ENCODE results near the gene ATXN7. TPM values are rescaled to one million over a fixed set of nuclear protein-coding genes. Genes with fewer than 3 reads are reported as not detected.

Gene ATXN7
- total and polyA plus RNA-seq, 10 of the 15 experiments (the other 5 are each of a cell fraction or from before 2014, with no cell fraction given): 0.83 to 24.6 (median 8.5) TPM

DNA sequence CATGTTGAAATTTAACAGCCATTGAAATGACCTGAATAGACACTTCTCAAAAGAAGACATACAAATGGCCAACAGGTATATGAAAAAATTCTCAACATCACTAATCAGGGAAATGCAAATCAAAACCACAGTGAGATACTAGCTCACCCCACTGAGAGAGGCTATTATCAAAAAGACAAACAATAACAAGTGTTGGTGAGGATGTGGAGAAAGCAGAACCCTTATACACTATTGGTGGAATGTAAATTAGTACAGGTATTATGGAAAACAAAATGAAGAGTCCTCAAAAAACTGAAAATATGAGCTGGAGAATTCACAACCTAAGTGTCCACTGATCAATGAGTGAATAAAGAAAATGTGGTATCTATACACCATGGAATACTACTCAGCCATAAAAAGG is 21.5 kb upstream of the ATXN7 start:
- ChIA-PET SMC1A (ENCODE audit: uncharacterized antibody, unreplicated experiment) (no interaction called here), CTCF (no interaction called here), POLR2A (no interaction called here), RAD21 (ENCODE audit: unreplicated experiment) (no interaction called here)
- H3K79me2 ChIP-seq (ENCODE audit: control insufficient read depth, insufficient read depth, low read length): no peaks in the 10 kb centered on the region; the same call in none of the 2 replicates
- H3K4me3 ChIP-seq: no peak overlapping the region
- no peak overlapping the region for H2AFZ ChIP-seq (ENCODE audit: control insufficient read depth, low read depth, low read length)
- BruUV-seq (replicated peaks): no TSS peak
- no peaks in the 10 kb centered on the region for H4K20me1 ChIP-seq (ENCODE audit: control insufficient read depth, insufficient read depth)
- no peak overlapping the region for H3K4me2 ChIP-seq (ENCODE audit: control insufficient read depth, insufficient read depth)
- H3K36me3 ChIP-seq (ENCODE audit: control insufficient read depth in 2 of 2, insufficient read depth in 2 of 2, low read length in 1 of 2): no peaks in the 10 kb centered on the region; a peak in 1 of 4 replicates
- no peak overlapping the region for H3K9ac ChIP-seq (ENCODE audit: control insufficient read depth, insufficient read depth, low read length)
- no peaks in the 10 kb centered on the region for H3K4me1 ChIP-seq (ENCODE audit: control insufficient read depth, insufficient read depth, low read length)
- FAIRE-seq: no peak
- no peaks in the 10 kb centered on the region for H3K27me3 ChIP-seq (replicated peaks in 1 of 2; ENCODE audit: control insufficient read depth in 2 of 2, insufficient read depth in 2 of 2, low read length in 1 of 2)
- no peaks in the 10 kb centered on the region; the same call in 1 of the 3 replicates for H3K9me3 ChIP-seq (replicated peaks; ENCODE audit: control insufficient read depth, insufficient read depth, low read length)
- no peak for ATAC-seq
- DNase-seq (ENCODE audit: low read depth, low spot score): no peak
- in situ Hi-C loops (cut with MboI) (no loop called here), intact Hi-C loops (cut with micrococcal nuclease; ENCODE audit: unreplicated experiment) (no loop called here)
- no peak overlapping the region for H3K27ac ChIP-seq (ENCODE audit: control insufficient read depth, insufficient read depth)
- TF ChIP-seq JUND (IDR thresholded peaks at IDR 0.05; ENCODE audit: low read depth, low read length): no peak
- TF ChIP-seq ZNF622 (IDR thresholded peaks at IDR 0.05): no peak
- TF ChIP-seq TCF3 (IDR thresholded peaks at IDR 0.05; ENCODE audit: borderline replicate concordance, insufficient read depth, low read depth, low read length): no peak
- TF ChIP-seq RELA (IDR thresholded peaks at IDR 0.05; ENCODE audit: borderline replicate concordance, partially characterized antibody): no peak
- no peak for TF ChIP-seq RFX5 (IDR thresholded peaks at IDR 0.05; ENCODE audit: low read depth, low read length)
- TF ChIP-seq CBX3 (IDR thresholded peaks at IDR 0.05; ENCODE audit: borderline replicate concordance, low read depth): no peak
- TF ChIP-seq MEF2B (IDR thresholded peaks at IDR 0.05; ENCODE audit: partially characterized antibody, poor library complexity, severe bottlenecking): no peak
- TF ChIP-seq, protein P1, sequence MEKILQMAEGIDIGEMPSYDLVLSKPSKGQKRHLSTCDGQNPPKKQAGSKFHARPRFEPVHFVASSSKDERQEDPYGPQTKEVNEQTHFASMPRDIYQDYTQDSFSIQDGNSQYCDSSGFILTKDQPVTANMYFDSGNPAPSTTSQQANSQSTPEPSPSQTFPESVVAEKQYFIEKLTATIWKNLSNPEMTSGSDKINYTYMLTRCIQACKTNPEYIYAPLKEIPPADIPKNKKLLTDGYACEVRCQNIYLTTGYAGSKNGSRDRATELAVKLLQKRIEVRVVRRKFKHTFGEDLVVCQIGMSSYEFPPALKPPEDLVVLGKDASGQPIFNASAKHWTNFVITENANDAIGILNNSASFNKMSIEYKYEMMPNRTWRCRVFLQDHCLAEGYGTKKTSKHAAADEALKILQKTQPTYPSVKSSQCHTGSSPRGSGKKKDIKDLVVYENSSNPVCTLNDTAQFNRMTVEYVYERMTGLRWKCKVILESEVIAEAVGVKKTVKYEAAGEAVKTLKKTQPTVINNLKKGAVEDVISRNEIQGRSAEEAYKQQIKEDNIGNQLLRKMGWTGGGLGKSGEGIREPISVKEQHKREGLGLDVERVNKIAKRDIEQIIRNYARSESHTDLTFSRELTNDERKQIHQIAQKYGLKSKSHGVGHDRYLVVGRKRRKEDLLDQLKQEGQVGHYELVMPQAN (conservative IDR thresholded peaks at IDR 0.05): no peak
- TF ChIP-seq YBX1 (IDR thresholded peaks at IDR 0.05): no peak
- TF ChIP-seq SMAD5 (IDR thresholded peaks at IDR 0.05; ENCODE audit: low read depth): no peak
- TF ChIP-seq STAT1 (conservative IDR thresholded peaks at IDR 0.05): no peak
- TF ChIP-seq ZNF24 (IDR thresholded peaks at IDR 0.05): no peak
- no peak for TF ChIP-seq IRF4 (IDR thresholded peaks at IDR 0.05; ENCODE audit: low read depth, low read length)
- TF ChIP-seq, protein P2, sequence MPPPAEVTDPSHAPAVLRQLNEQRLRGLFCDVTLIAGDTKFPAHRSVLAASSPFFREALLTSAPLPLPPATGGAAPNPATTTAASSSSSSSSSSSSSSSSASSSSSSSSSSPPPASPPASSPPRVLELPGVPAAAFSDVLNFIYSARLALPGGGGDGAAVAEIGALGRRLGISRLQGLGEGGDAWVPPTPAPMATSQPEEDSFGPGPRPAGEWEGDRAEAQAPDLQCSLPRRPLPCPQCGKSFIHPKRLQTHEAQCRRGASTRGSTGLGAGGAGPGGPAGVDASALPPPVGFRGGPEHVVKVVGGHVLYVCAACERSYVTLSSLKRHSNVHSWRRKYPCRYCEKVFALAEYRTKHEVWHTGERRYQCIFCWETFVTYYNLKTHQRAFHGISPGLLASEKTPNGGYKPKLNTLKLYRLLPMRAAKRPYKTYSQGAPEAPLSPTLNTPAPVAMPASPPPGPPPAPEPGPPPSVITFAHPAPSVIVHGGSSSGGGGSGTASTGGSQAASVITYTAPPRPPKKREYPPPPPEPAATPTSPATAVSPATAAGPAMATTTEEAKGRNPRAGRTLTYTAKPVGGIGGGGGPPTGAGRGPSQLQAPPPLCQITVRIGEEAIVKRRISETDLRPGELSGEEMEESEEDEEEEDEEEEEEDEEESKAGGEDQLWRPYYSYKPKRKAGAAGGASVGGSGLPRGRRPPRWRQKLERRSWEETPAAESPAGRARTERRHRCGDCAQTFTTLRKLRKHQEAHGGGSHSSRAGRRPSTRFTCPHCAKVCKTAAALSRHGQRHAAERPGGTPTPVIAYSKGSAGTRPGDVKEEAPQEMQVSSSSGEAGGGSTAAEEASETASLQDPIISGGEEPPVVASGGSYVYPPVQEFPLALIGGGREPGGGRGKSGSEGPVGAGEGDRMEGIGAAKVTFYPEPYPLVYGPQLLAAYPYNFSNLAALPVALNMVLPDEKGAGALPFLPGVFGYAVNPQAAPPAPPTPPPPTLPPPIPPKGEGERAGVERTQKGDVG (CRISPR knock-in tag; IDR thresholded peaks at IDR 0.05): no peak
- no peak for TF ChIP-seq MTA3 (IDR thresholded peaks at IDR 0.05; ENCODE audit: borderline replicate concordance, low read length)
- no peak for TF ChIP-seq ASH2L (IDR thresholded peaks at IDR 0.05; ENCODE audit: borderline replicate concordance, low read depth)
- TF ChIP-seq, protein P3, sequence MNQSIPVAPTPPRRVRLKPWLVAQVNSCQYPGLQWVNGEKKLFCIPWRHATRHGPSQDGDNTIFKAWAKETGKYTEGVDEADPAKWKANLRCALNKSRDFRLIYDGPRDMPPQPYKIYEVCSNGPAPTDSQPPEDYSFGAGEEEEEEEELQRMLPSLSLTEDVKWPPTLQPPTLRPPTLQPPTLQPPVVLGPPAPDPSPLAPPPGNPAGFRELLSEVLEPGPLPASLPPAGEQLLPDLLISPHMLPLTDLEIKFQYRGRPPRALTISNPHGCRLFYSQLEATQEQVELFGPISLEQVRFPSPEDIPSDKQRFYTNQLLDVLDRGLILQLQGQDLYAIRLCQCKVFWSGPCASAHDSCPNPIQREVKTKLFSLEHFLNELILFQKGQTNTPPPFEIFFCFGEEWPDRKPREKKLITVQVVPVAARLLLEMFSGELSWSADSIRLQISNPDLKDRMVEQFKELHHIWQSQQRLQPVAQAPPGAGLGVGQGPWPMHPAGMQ (IDR thresholded peaks at IDR 0.05; ENCODE audit: borderline replicate concordance): no peak
- TF ChIP-seq, protein P4, sequence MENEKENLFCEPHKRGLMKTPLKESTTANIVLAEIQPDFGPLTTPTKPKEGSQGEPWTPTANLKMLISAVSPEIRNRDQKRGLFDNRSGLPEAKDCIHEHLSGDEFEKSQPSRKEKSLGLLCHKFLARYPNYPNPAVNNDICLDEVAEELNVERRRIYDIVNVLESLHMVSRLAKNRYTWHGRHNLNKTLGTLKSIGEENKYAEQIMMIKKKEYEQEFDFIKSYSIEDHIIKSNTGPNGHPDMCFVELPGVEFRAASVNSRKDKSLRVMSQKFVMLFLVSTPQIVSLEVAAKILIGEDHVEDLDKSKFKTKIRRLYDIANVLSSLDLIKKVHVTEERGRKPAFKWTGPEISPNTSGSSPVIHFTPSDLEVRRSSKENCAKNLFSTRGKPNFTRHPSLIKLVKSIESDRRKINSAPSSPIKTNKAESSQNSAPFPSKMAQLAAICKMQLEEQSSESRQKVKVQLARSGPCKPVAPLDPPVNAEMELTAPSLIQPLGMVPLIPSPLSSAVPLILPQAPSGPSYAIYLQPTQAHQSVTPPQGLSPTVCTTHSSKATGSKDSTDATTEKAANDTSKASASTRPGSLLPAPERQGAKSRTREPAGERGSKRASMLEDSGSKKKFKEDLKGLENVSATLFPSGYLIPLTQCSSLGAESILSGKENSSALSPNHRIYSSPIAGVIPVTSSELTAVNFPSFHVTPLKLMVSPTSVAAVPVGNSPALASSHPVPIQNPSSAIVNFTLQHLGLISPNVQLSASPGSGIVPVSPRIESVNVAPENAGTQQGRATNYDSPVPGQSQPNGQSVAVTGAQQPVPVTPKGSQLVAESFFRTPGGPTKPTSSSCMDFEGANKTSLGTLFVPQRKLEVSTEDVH (IDR thresholded peaks at IDR 0.05; ENCODE audit: low read depth, partially characterized antibody): no peak

All from GM12878 (cell line).